PC-3 (cell line): ENCODE results near the gene RNF123. TPM values are rescaled to one million over a fixed set of nuclear protein-coding genes. Genes with fewer than 3 reads are reported as not detected.

ENCODE experiments used
- ATAC-seq: fragments of 200-7000 bp; cut with Tn5 transposase; 2 replicates; pipeline ENCODE4 v1.9.1; 2020; ENCODE audit warnings: mild to moderate bottlenecking, moderate library complexity
- BruUV-seq: library from RNA; stranded (reverse); fragments of 400-500 nt; replicated peaks from 2 replicates; lab custom pipeline; 2021; lab: Mats Ljungman, UMichigan
- CTCF ChIA-PET: fragments of 300-600 bp; sonication (Branson Sonifier 250); formaldehyde crosslinking; loops from one replicate; lab custom pipeline; 2022; ENCODE audit warnings: antibody characterized with exemption; lab: Charles Lee
- POLR2A ChIA-PET: fragments of 300-600 bp; sonication (Branson Sonifier 250); formaldehyde crosslinking; loops from one replicate; lab custom pipeline; 2022; ENCODE audit warnings: antibody characterized with exemption; ENCODE audit not compliant: unreplicated experiment; lab: Charles Lee
- DNase-seq: peaks from one replicate; pipeline ENCODE4 v3.0.0-alpha.2; 2015
- H2AFZ ChIP-seq: fragments of 300-600 bp; sonication (generic); 2 replicates; pipeline ENCODE4 v1.6.0; 2016; ENCODE audit warnings: antibody characterized with exemption, low read length
- H3F3A ChIP-seq: fragments of 300-600 bp; sonication (generic); one replicate; pipeline ENCODE4 v1.6.0; 2017; ENCODE audit warnings: antibody characterized with exemption, low read length, control low read depth, mild to moderate bottlenecking; ENCODE audit not compliant: unreplicated experiment
- H3K27ac ChIP-seq: fragments of 300-600 bp; sonication (generic); 2 replicates; pipeline ENCODE4 v1.5.1; 2016; ENCODE audit warnings: mild to moderate bottlenecking, low read length
- H3K27me3 ChIP-seq: fragments of 300-600 bp; sonication (generic); 2 replicates; pipeline ENCODE4 v1.6.1; 2016; ENCODE audit warnings: low read length, mixed read lengths
- H3K36me3 ChIP-seq: fragments of 300-600 bp; sonication (generic); 2 replicates; pipeline ENCODE4 v1.6.1; 2016; ENCODE audit warnings: low read depth, mixed run types, low read length, mixed read lengths
- H3K4me1 ChIP-seq: fragments of 300-600 bp; sonication (generic); 2 replicates; pipeline ENCODE4 v1.5.1; 2016; ENCODE audit warnings: low read length; ENCODE audit not compliant: insufficient read depth
- H3K4me2 ChIP-seq: fragments of 300-600 bp; sonication (generic); 2 replicates; pipeline ENCODE4 v1.6.0; 2016; ENCODE audit warnings: low read length
- H3K4me3 ChIP-seq: fragments of 300-600 bp; sonication (generic); 2 replicates; pipeline ENCODE4 v1.5.1; 2016; ENCODE audit warnings: mild to moderate bottlenecking, low read length, mixed read lengths
- H3K79me2 ChIP-seq: fragments of 300-600 bp; sonication (generic); 2 replicates; pipeline ENCODE4 v1.6.1; 2017; ENCODE audit warnings: low read length, mixed read lengths
- H3K9ac ChIP-seq: fragments of 300-600 bp; sonication (generic); 2 replicates; pipeline ENCODE4 v1.6.0; 2016; ENCODE audit warnings: mild to moderate bottlenecking, low read length
- H3K9me2 ChIP-seq: fragments of 300-600 bp; sonication (generic); replicated peaks from 2 replicates; pipeline ENCODE4 v1.6.1; 2016; ENCODE audit warnings: mixed run types, low read length, mixed read lengths
- H3K9me3 ChIP-seq: fragments of 300-600 bp; sonication (generic); 2 replicates; pipeline ENCODE4 v1.6.1; 2016; ENCODE audit warnings: low read length, mixed read lengths
- H4K20me1 ChIP-seq: fragments of 300-600 bp; sonication (generic); 2 replicates; pipeline ENCODE4 v1.6.1; 2016; ENCODE audit warnings: low read length, mixed read lengths
- CTCF ChIP-seq: fragments of 300-600 bp; sonication (generic); conservative IDR thresholded peaks from 2 replicates; pipeline ENCODE4 v1.5.1; 2017; ENCODE audit warnings: antibody characterized with exemption, low read depth, mild to moderate bottlenecking, low read length
- EZH2 ChIP-seq: fragments of 300-600 bp; sonication (generic); IDR thresholded peaks from one replicate; pipeline ENCODE4 v1.6.1; 2017; ENCODE audit warnings: antibody characterized with exemption, mild to moderate bottlenecking, low read length; ENCODE audit not compliant: unreplicated experiment
- EZH2phosphoT487 ChIP-seq: fragments of 300-600 bp; sonication (generic); IDR thresholded peaks from 2 replicates; pipeline ENCODE4 v1.6.1; 2018; ENCODE audit warnings: mild to moderate bottlenecking, antibody characterized with exemption, low read length, borderline replicate concordance
- intact Hi-C: fragments of 100-400 bp; cut with micrococcal nuclease; formaldehyde crosslinking; loops from 2 replicates; pipeline ENCODE4 v1.9.0; 2023
- total RNA-seq: library from RNA; depleted of rRNA; stranded (reverse); fragments of >200 nt; gene quantifications from 2 replicates; pipeline ENCODE4 v1.2.3, GENCODE V29; 2014

RNF123 gene
- total RNA-seq, 1 experiment from 2014 or later: 38.6 TPM

GRCh38 chr3:49646236-49646635, 43.1 kb upstream of the RNF123 start:
- no peak for TF ChIP-seq EZH2phosphoT487
- no peak for TF ChIP-seq EZH2
- TF ChIP-seq CTCF: no peak
- POLR2A ChIA-PET: no interaction called here
- Histone ChIP-seq H3K79me2 (no peaks in the 10 kb centered on the region), H4K20me1 (no peaks in the 10 kb centered on the region), H3F3A (no peaks in the 10 kb centered on the region), H3K4me1 (peaks cover 5% of the 10 kb centered on the region; the same call in 1 of the 2 replicates), H3K9ac (no peak overlapping the region), H3K9me3 (no peaks in the 10 kb centered on the region), H2AFZ (no peak overlapping the region), H3K4me2 (no peak overlapping the region), H3K27me3 (no peaks in the 10 kb centered on the region), H3K36me3 (no peaks in the 10 kb centered on the region), H3K27ac (no peak overlapping the region), H3K4me3 (no peak overlapping the region), H3K9me2 (no peaks in the 10 kb centered on the region)
- ATAC-seq: no peak
- DNase-seq: no peak
- BruUV-seq: no TSS peak
- intact Hi-C loops: no loop called here
- CTCF ChIA-PET: no interaction called here

- no peaks in the 10 kb centered on the region for H3K27me3 ChIP-seq
- no peaks in the 10 kb centered on the region for H3K79me2 ChIP-seq
- no peak overlapping the region for H3K4me3 ChIP-seq
- no peaks in the 10 kb centered on the region for H4K20me1 ChIP-seq
- no peaks in the 10 kb centered on the region for H3K9me3 ChIP-seq
- H2AFZ ChIP-seq: no peak overlapping the region
- ChIA-PET CTCF (no interaction called here), POLR2A (no interaction called here)
- H3K4me1 ChIP-seq: peaks cover 5% of the 10 kb centered on the region; the same call in 1 of the 2 replicates
- no peak overlapping the region for H3K4me2 ChIP-seq
- H3K36me3 ChIP-seq: no peaks in the 10 kb centered on the region
- H3K9ac ChIP-seq: no peak overlapping the region
- no peaks in the 10 kb centered on the region for H3F3A ChIP-seq
- no peak for TF ChIP-seq EZH2
- no peak for TF ChIP-seq CTCF
- no peak for TF ChIP-seq EZH2phosphoT487
- ATAC-seq (peak; percentile 45), DNase-seq (no peak)
- no peak overlapping the region for H3K27ac ChIP-seq
- no peaks in the 10 kb centered on the region for H3K9me2 ChIP-seq
- BruUV-seq: no TSS peak
- intact Hi-C loops: no loop called here
Measured at GRCh38 chr3:49647741-49648140, 41.6 kb upstream of the RNF123 start.

GRCh38 chr3:49648354-49649019, 40.9 kb upstream of the RNF123 start:
- H3K36me3 ChIP-seq: no peaks in the 10 kb centered on the region
- intact Hi-C loops: no loop called here
- H3K4me2 ChIP-seq: no peak overlapping the region
- H3K9me3 ChIP-seq: no peaks in the 10 kb centered on the region
- H3K9me2 ChIP-seq: no peaks in the 10 kb centered on the region
- TF ChIP-seq CTCF (no peak), EZH2phosphoT487 (no peak), EZH2 (no peak)
- DNase-seq (no peak), ATAC-seq (no peak)
- POLR2A ChIA-PET: no interaction called here
- no TSS peak for BruUV-seq
- no peak overlapping the region for H3K27ac ChIP-seq
- H3K4me1 ChIP-seq: peaks cover 5% of the 10 kb centered on the region; the same call in 1 of the 2 replicates
- H3K9ac ChIP-seq: no peak overlapping the region
- H3F3A ChIP-seq: no peaks in the 10 kb centered on the region
- no peaks in the 10 kb centered on the region for H3K79me2 ChIP-seq
- H3K27me3 ChIP-seq: no peaks in the 10 kb centered on the region
- H4K20me1 ChIP-seq: no peaks in the 10 kb centered on the region
- CTCF ChIA-PET: no interaction called here
- no peak overlapping the region for H3K4me3 ChIP-seq
- no peak overlapping the region for H2AFZ ChIP-seq
